GM12872 (cell line): Measurements from ENCODE around the gene FAM124B.

ENCODE experiments used
- CTCF ChIP-seq: IDR thresholded peaks from 3 replicates; pipeline ENCODE4 v1.5.1; 2011; ENCODE audit warnings: low read depth, mild to moderate bottlenecking, low read length, moderate library complexity; ENCODE audit not compliant: insufficient read depth

Gene FAM124B

GRCh38 chr2:224413381-224413780 lies 11.5 kb upstream of the FAM124B start:
- TF ChIP-seq CTCF, result no peak

- TF ChIP-seq CTCF, result no peak
These were observed 10.5 kb upstream of the FAM124B start for GRCh38 chr2:224412141-224413015.

- TF ChIP-seq CTCF, result no peak
These were observed 9.1 kb upstream of the FAM124B start for GRCh38 chr2:224410946-224411561.

- no peak for TF ChIP-seq CTCF
These were observed 6.8 kb upstream of the FAM124B start for GRCh38 chr2:224408676-224409075.

- TF ChIP-seq CTCF, result no peak
These were observed 5.4 kb upstream of the FAM124B start for GRCh38 chr2:224407241-224407701.

- TF ChIP-seq CTCF, result no peak
These were observed 4.0 kb upstream of the FAM124B start for GRCh38 chr2:224405841-224406370.

GRCh38 chr2:224405412-224405811 lies 3.5 kb upstream of the FAM124B start:
- TF ChIP-seq CTCF, result no peak
